Measurements from ENCODE around the gene ATP1A4.

Gene ATP1A4

GRCh38 chr1:160130486-160130885, 20.9 kb upstream of the ATP1A4 start:
- Histone ChIP-seq H3K9me3 (ENCODE audit: control insufficient read depth, insufficient read depth, low read length) (no peaks in the 10 kb centered on the region), H3K27me3 (ENCODE audit: control insufficient read depth, insufficient read depth, low read length) (no peaks in the 10 kb centered on the region), H3K27ac (ENCODE audit: low read length) (no peak overlapping the region), H3K4me3 (ENCODE audit: low read length) (no peak overlapping the region), H3K4me1 (ENCODE audit: control insufficient read depth, insufficient read depth, low read length) (no peaks in the 10 kb centered on the region), H3K36me3 (ENCODE audit: control insufficient read depth, insufficient read depth, low read length) (peaks cover 8% of the 10 kb centered on the region)
- no CpG with 5 or more reads among the region's 5 CpGs for WGBS (ENCODE audit: insufficient coverage, insufficient read length)
- DNase-seq (ENCODE audit: low read depth, low spot score): no peak

DNA sequence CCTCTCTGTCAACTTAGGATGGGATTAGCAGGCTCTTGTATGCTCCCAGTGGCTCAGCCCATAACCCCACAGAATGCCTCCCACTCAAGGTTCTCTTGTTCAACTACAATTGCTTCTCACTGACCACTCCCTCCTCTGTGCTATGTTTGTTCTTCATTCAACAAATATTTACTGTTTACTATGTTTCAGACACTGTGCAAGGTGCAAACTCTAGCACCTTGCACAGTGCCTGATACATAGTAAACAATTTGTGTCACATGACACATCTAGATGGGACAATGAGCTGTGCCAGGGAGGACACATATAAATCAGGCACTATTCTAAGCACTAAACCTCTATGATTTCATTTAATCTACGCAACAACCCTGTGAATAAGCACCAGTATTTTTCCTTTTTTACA, 20.5 kb upstream of the ATP1A4 start:
- no peak overlapping the region for H3K4me3 ChIP-seq (ENCODE audit: low read length)
- peaks cover 8% of the 10 kb centered on the region for H3K36me3 ChIP-seq (ENCODE audit: control insufficient read depth, insufficient read depth, low read length)
- no peaks in the 10 kb centered on the region for H3K27me3 ChIP-seq (ENCODE audit: control insufficient read depth, insufficient read depth, low read length)
- DNase-seq (ENCODE audit: low read depth, low spot score): no peak
- no peaks in the 10 kb centered on the region for H3K4me1 ChIP-seq (ENCODE audit: control insufficient read depth, insufficient read depth, low read length)
- no peak overlapping the region for H3K27ac ChIP-seq (ENCODE audit: low read length)
- H3K9me3 ChIP-seq (ENCODE audit: control insufficient read depth, insufficient read depth, low read length): no peaks in the 10 kb centered on the region
- WGBS (ENCODE audit: insufficient coverage, insufficient read length): no CpG with 5 or more reads among the region's 1 CpG

DNA sequence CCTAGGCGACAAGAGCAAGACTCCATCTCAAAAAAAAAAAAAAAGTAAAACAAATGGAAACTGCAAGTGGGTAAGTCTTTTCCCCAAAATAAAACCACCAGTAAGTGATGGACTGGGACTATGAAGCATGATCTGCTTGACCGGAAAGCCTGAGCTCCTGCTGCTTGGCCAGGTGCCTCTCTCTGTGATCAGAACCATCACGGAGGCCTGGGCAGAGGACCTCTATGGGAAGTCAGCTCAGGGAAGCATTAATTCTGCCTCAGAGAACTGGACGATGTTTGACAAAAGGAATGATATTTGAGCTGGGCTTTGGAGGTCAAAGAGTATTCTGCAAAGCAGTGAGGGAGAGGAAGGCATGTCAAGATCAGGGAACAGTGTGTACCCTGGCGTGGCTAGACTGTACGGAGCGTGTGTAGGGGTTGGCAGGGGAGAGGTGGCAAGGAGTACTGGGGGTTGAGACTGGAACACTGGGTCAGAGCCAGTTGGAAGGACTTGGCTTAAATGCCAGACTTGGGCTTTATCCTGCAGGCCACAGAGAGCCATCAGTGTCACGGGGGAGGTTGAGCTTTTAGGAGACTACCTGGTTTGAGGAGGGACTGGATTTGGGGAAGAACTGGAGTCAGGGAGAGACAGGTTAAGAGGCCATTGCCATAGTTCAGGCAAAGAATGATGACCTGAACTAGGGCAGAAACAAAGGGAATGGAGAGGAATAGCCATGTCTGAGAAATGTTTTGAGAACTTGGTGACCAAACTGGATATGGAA, 19.4 kb upstream of the ATP1A4 start:
- DNase-seq (ENCODE audit: low read depth, low spot score): no peak
- no peaks in the 10 kb centered on the region for H3K4me1 ChIP-seq (ENCODE audit: control insufficient read depth, insufficient read depth, low read length)
- H3K9me3 ChIP-seq (ENCODE audit: control insufficient read depth, insufficient read depth, low read length): no peaks in the 10 kb centered on the region
- peaks cover 11% of the 10 kb centered on the region for H3K36me3 ChIP-seq (ENCODE audit: control insufficient read depth, insufficient read depth, low read length)
- no peaks in the 10 kb centered on the region for H3K27me3 ChIP-seq (ENCODE audit: control insufficient read depth, insufficient read depth, low read length)
- H3K4me3 ChIP-seq (ENCODE audit: low read length): no peak overlapping the region
- WGBS (ENCODE audit: insufficient coverage, insufficient read length): no CpG with 5 or more reads among the region's 8 CpGs
- no peak overlapping the region for H3K27ac ChIP-seq (ENCODE audit: low read length)

DNA sequence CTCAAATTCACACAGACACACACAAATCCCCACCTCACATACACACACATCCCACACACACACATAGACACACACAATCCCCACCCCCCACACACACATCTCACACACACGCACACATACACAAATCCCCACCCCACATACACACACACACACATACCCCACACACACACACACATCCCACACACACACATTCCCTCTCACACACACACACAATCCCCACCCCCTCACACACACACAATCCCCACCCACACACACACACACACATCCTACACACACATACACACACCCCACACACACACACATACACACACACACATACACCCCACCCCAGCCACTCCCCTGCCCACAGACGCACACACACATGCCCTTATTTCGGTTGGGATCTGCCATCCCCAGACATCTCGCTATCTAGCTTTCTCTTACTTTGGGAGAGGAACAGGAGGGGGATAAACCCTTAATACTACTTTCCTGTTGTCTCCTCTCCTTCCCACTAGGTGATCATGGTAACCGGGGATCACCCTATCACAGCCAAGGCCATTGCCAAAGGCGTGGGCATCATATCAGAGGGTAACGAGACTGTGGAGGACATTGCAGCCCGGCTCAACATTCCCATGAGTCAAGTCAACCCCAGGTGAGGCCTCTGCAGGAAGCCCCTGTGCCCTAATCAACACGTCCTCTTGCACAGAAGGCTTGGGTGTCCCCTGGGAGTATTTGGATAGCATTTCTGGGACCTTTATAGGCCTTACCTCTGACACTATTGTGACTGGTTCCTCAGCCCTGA, 17.2 kb upstream of the ATP1A4 start:
- WGBS (ENCODE audit: insufficient coverage, insufficient read length): 100% methylated on average over 1 of the region's 9 CpGs
- no peaks in the 10 kb centered on the region for H3K9me3 ChIP-seq (ENCODE audit: control insufficient read depth, insufficient read depth, low read length)
- no peak overlapping the region for H3K27ac ChIP-seq (ENCODE audit: low read length)
- no peak overlapping the region for H3K4me3 ChIP-seq (ENCODE audit: low read length)
- H3K4me1 ChIP-seq (ENCODE audit: control insufficient read depth, insufficient read depth, low read length): no peaks in the 10 kb centered on the region
- no peaks in the 10 kb centered on the region for H3K27me3 ChIP-seq (ENCODE audit: control insufficient read depth, insufficient read depth, low read length)
- no peak for DNase-seq (ENCODE audit: low read depth, low spot score)
- H3K36me3 ChIP-seq (ENCODE audit: control insufficient read depth, insufficient read depth, low read length): peaks cover 8% of the 10 kb centered on the region

DNA sequence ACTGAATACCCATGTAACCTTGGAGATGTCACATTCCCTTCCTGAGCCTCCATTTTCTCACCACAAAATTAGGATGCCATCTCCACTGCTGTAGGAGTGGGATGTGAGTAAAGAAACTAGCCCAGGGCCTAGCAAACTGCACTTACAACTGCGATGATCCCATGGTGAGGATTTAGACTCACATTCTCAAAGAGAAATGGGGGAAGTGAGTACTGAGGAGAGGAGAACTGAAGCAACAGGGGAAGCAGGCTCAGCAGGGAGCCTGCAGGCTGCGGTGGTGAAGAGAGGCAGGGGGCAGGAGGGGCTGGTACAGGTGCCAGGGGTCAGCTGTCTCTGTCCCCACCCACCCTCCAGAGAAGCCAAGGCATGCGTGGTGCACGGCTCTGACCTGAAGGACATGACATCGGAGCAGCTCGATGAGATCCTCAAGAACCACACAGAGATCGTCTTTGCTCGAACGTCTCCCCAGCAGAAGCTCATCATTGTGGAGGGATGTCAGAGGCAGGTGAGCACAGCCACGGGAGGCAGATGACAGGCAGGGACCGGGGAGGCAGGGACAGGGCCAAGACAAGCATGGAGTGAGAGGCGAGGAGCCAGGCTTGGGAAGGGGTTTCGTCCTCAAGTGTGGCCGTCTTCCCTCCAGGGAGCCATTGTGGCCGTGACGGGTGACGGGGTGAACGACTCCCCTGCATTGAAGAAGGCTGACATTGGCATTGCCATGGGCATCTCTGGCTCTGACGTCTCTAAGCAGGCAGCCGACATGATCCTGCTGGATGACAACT, 16.4 kb upstream of the ATP1A4 start:
- Histone ChIP-seq H3K4me3 (ENCODE audit: low read length) (no peak overlapping the region), H3K27ac (ENCODE audit: low read length) (no peak overlapping the region), H3K9me3 (ENCODE audit: control insufficient read depth, insufficient read depth, low read length) (no peaks in the 10 kb centered on the region), H3K4me1 (ENCODE audit: control insufficient read depth, insufficient read depth, low read length) (no peaks in the 10 kb centered on the region), H3K36me3 (ENCODE audit: control insufficient read depth, insufficient read depth, low read length) (peaks cover 8% of the 10 kb centered on the region; the same call in 1 of the 2 replicates), H3K27me3 (ENCODE audit: control insufficient read depth, insufficient read depth, low read length) (no peaks in the 10 kb centered on the region)
- WGBS (ENCODE audit: insufficient coverage, insufficient read length): no CpG with 5 or more reads among the region's 20 CpGs
- DNase-seq (ENCODE audit: low read depth, low spot score): no peak

GRCh38 chr1:160136121-160136925, 15.1 kb upstream of the ATP1A4 start:
- H3K4me3 ChIP-seq (ENCODE audit: low read length): no peak overlapping the region
- H3K4me1 ChIP-seq (ENCODE audit: control insufficient read depth, insufficient read depth, low read length): no peaks in the 10 kb centered on the region
- no peak for DNase-seq (ENCODE audit: low read depth, low spot score)
- no peaks in the 10 kb centered on the region for H3K27me3 ChIP-seq (ENCODE audit: control insufficient read depth, insufficient read depth, low read length)
- WGBS (ENCODE audit: insufficient coverage, insufficient read length): no CpG with 5 or more reads among the region's 22 CpGs
- H3K27ac ChIP-seq (ENCODE audit: low read length): no peak overlapping the region
- peaks cover 8% of the 10 kb centered on the region; the same call in 1 of the 2 replicates for H3K36me3 ChIP-seq (ENCODE audit: control insufficient read depth, insufficient read depth, low read length)
- no peaks in the 10 kb centered on the region for H3K9me3 ChIP-seq (ENCODE audit: control insufficient read depth, insufficient read depth, low read length)

DNA sequence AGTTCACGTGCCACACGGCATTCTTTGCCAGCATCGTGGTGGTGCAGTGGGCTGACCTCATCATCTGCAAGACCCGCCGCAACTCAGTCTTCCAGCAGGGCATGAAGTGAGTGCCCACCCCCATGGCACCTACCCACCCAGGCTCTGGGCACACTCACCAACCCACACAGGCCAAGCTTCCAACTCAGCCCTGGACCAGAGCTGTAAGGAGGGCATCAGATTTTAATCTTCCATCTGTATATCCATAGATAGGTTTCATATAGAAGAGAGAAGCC, 14.5 kb upstream of the ATP1A4 start:
- DNase-seq (ENCODE audit: low read depth, low spot score): no peak
- no CpG with 5 or more reads among the region's 5 CpGs for WGBS (ENCODE audit: insufficient coverage, insufficient read length)
- Histone ChIP-seq H3K27me3 (ENCODE audit: control insufficient read depth, insufficient read depth, low read length) (no peaks in the 10 kb centered on the region), H3K27ac (ENCODE audit: low read length) (no peak overlapping the region), H3K9me3 (ENCODE audit: control insufficient read depth, insufficient read depth, low read length) (no peaks in the 10 kb centered on the region), H3K4me3 (ENCODE audit: low read length) (no peak overlapping the region), H3K36me3 (ENCODE audit: control insufficient read depth, insufficient read depth, low read length) (peaks cover 8% of the 10 kb centered on the region; the same call in 1 of the 2 replicates), H3K4me1 (ENCODE audit: control insufficient read depth, insufficient read depth, low read length) (no peaks in the 10 kb centered on the region)

DNA sequence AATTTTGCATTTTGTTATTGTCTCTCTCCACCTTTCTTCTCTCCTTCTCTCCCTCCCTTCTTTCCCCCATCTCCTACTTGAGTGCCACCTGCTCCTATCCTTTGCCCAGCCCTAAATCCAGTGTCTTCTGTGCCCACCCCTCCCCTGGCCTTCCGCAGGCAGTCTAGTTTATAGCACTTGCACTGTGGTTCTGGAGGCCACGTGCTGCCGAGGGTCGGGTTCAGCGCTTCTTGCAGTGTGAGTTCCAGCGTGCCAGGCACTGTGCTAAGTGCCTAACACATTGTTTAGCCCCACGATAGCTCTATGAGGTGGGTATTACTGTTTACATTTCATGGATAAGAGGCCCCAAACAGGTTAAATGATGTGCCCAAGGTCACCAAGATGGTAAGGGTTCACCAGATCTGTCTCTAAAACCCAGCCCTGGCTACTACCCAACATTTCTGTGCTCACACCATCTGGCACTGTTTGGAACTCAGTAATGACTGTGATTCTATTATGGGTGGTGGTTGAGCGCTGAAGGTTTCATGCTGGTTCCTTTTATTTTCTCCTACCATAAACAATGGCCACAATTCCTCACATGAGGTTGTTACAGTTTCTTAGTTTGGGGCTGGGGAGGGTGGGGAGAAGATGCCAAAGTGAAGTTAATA, 14.1 kb upstream of the ATP1A4 start:
- no CpG with 5 or more reads among the region's 8 CpGs for WGBS (ENCODE audit: insufficient coverage, insufficient read length)
- H3K27me3 ChIP-seq (ENCODE audit: control insufficient read depth, insufficient read depth, low read length): no peaks in the 10 kb centered on the region
- H3K4me1 ChIP-seq (ENCODE audit: control insufficient read depth, insufficient read depth, low read length): no peaks in the 10 kb centered on the region
- no peak overlapping the region for H3K27ac ChIP-seq (ENCODE audit: low read length)
- peaks cover 8% of the 10 kb centered on the region; the same call in 1 of the 2 replicates for H3K36me3 ChIP-seq (ENCODE audit: control insufficient read depth, insufficient read depth, low read length)
- H3K9me3 ChIP-seq (ENCODE audit: control insufficient read depth, insufficient read depth, low read length): no peaks in the 10 kb centered on the region
- H3K4me3 ChIP-seq (ENCODE audit: low read length): no peak overlapping the region
- DNase-seq (ENCODE audit: low read depth, low spot score): no peak

- H3K27ac ChIP-seq (ENCODE audit: low read length): no peak overlapping the region
- no peak for DNase-seq (ENCODE audit: low read depth, low spot score)
- no peak overlapping the region for H3K4me3 ChIP-seq (ENCODE audit: low read length)
- no peaks in the 10 kb centered on the region for H3K4me1 ChIP-seq (ENCODE audit: control insufficient read depth, insufficient read depth, low read length)
- peaks cover 6% of the 10 kb centered on the region; the same call in 1 of the 2 replicates for H3K36me3 ChIP-seq (ENCODE audit: control insufficient read depth, insufficient read depth, low read length)
- H3K9me3 ChIP-seq (ENCODE audit: control insufficient read depth, insufficient read depth, low read length): no peaks in the 10 kb centered on the region
- no CpG with 5 or more reads among the region's 8 CpGs for WGBS (ENCODE audit: insufficient coverage, insufficient read length)
- H3K27me3 ChIP-seq (ENCODE audit: control insufficient read depth, insufficient read depth, low read length): no peaks in the 10 kb centered on the region
These were observed 11.6 kb upstream of the ATP1A4 start for GRCh38 chr1:160139840-160140239.
